Lung (tissue), 13 donors: ENCODE results near the gene BIRC5. TPM values are rescaled to one million over a fixed set of nuclear protein-coding genes. Genes with fewer than 3 reads are reported as not detected.
A peak's percentile ranks its signal among the peaks of the same experiment; 100 is the strongest.

Experiments
- ATAC-seq: fragments of 200-7000 bp; cut with Tn5 transposase; one replicate; pipeline ENCODE4 v1.9.1; 2020; ENCODE audit warnings: moderate number of reproducible peaks; ENCODE audit not compliant: insufficient read depth, low FRiP score
- DNase-seq, 3 donors: peaks; one replicate each; pipeline ENCODE4 v3.0.0-alpha.2; 2013 to 2017
- H3K27ac ChIP-seq, 2 donors: one replicate each; pipeline ENCODE4 v1.5.1; 2013; ENCODE audit warnings: mild to moderate bottlenecking in 2 of 2, moderate library complexity in 2 of 2, control low read depth in 1 of 2, inconsistent platforms in 1 of 2, low read depth in 1 of 2, low read length in 1 of 2
- H3K27me3 ChIP-seq, 3 donors: one replicate each; pipeline ENCODE4 v1.5.1; 2013; ENCODE audit warnings: low read length in 2 of 3; ENCODE audit not compliant: control insufficient read depth in 3 of 3, insufficient read depth in 3 of 3
- H3K36me3 ChIP-seq, 4 donors: one replicate each; pipeline ENCODE4 v1.5.1; 2013; ENCODE audit warnings: low read length in 4 of 4, mild to moderate bottlenecking in 1 of 4, moderate library complexity in 1 of 4; ENCODE audit not compliant: control insufficient read depth in 4 of 4, insufficient read depth in 4 of 4
- H3K4me1 ChIP-seq, 5 donors: one replicate each; pipeline ENCODE4 v1.5.1; 2013; ENCODE audit warnings: low read length in 5 of 5, mild to moderate bottlenecking in 2 of 5, moderate library complexity in 1 of 5; ENCODE audit not compliant: control insufficient read depth in 5 of 5, insufficient read depth in 5 of 5
- H3K4me3 ChIP-seq: one replicate; pipeline ENCODE4 v1.5.1; 2013; ENCODE audit warnings: mild to moderate bottlenecking, control low read depth, moderate library complexity
- H3K9ac ChIP-seq, 2 donors: one replicate each; pipeline ENCODE4 v1.5.1; 2013; ENCODE audit warnings: low read length in 2 of 2, control low read depth in 1 of 2; ENCODE audit not compliant: insufficient read depth in 1 of 2
- H3K9me3 ChIP-seq, 4 donors: one replicate each; pipeline ENCODE4 v1.5.1; 2013; ENCODE audit warnings: low read length in 3 of 4, mild to moderate bottlenecking in 1 of 4, moderate library complexity in 1 of 4; ENCODE audit not compliant: control insufficient read depth in 4 of 4, insufficient read depth in 3 of 4
- CTCF ChIP-seq: IDR thresholded peaks from 2 replicates; pipeline ENCODE4 v1.5.1; 2012; ENCODE audit warnings: mild to moderate bottlenecking; ENCODE audit errors: control extremely low read depth, extremely low read depth
- WGBS, 2 donors: extraction: QIAGEN DNeasy Blood & Tissue Kit; methylation state at CpG; one replicate each; pipeline ENCODE4 v1.1.7; 2013; 5-methylcytosine and 5-hydroxymethylcytosine counted together
- polyA plus RNA-seq, 2 donors: library from polyadenylated mRNA; stranded (reverse); fragments of 200-250 nt; gene quantifications; one replicate each; pipeline ENCODE4 v1.2.1, GENCODE V29; 2013
- small RNA-seq: library from RNA; depleted of rRNA; stranded (forward); fragments of <200 nt; gene quantifications from one replicate; pipeline ENCODE3, GENCODE V24; 2014; ENCODE audit warnings: low replicate concordance
- total RNA-seq, 2 donors: library from RNA; depleted of rRNA in 1 of 2; stranded (reverse); fragments of >200 nt in 1 of 2; gene quantifications; one replicate each; pipeline ENCODE4 v1.2.1, GENCODE V29; 2014 to 2021
- donor health status: control.
- donor health status: control.
- donor health status: Bipolar disorder and iron deficiency.
- donor health status: healthy.
- donor health status: DM: yes; HTN: yes; CAD: no.

Gene BIRC5
- total and polyA plus RNA-seq, 4 donors = 1.1 to 11.2 (median 2.4) TPM

DNA sequence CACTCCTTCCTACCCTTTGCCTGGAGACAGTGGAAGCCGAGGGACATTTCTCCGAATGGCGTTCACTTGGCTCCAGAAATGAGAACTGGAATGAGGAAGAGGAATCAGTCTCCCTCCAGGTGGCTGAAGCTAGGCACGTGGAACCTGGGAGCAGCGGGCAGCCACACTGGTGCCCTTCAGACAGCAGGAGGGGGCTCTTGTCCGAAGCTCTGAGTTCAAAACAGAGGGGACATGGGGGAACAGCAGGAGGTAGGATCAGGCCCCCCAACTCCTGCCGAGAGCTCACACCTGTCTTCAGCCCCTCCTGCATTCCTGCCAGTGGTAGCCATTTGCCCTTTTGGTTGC, 58.8 kb downstream of the BIRC5 start:
- H3K4me3 ChIP-seq = no peak overlapping the region
- peaks cover 0 to 38% (median 22%) of the 10 kb centered on the region in 5 donors for H3K4me1 ChIP-seq
- no peak for TF ChIP-seq CTCF
- H3K9ac ChIP-seq = peak overlapping the region in 1 of 2 donors; percentile 69
- no peaks in the 10 kb centered on the region for H3K36me3 ChIP-seq
- H3K9me3 ChIP-seq = no peaks in the 10 kb centered on the region
- ATAC-seq = no peak
- H3K27ac ChIP-seq = peak overlapping the region in 1 of 2 donors; percentile 64
- no peaks in the 10 kb centered on the region for H3K27me3 ChIP-seq
- 37 to 47% methylated on average over 7 of the region's 7 CpGs for WGBS, 2 donors
- DNase-seq = no peak

- no peak overlapping the region for H3K9ac ChIP-seq
- H3K27ac ChIP-seq = no peak overlapping the region
- TF ChIP-seq CTCF = no peak
- no peak overlapping the region for H3K4me3 ChIP-seq
- H3K36me3 ChIP-seq = no peaks in the 10 kb centered on the region
- 97 to 98% methylated on average over 6 of the region's 6 CpGs for WGBS, 2 donors
- peaks cover 0 to 32% (median 22%) of the 10 kb centered on the region in 5 donors for H3K4me1 ChIP-seq
- ATAC-seq = no peak
- H3K9me3 ChIP-seq = no peaks in the 10 kb centered on the region
- no peaks in the 10 kb centered on the region for H3K27me3 ChIP-seq
- no peak for DNase-seq
Measured at GRCh38 chr17:78273813-78274212, 59.8 kb downstream of the BIRC5 start.

Small RNAs within 50 kb of the gene (small RNA-seq; reads per million reads assigned to genes)
- not detected for gene AC087645.1

Other genes starting within 250 kb of the BIRC5 start
- 100 to 1,000 TPM in 1 of 2 donors, 10 to 100 TPM in 1; 75.7 to 166 TPM for gene TMC6, start 85.5 kb upstream of the BIRC5 start, total RNA-seq
- gene TMC6, start 85.5 kb upstream of the BIRC5 start, polyA plus RNA-seq = 100 to 1,000 TPM in 1 of 2 donors, 10 to 100 TPM in 1; 88.4 to 109 TPM
- gene TMC8, start 83.5 kb upstream of the BIRC5 start, total RNA-seq = 10 to 100 TPM; 15.5 to 28.1 TPM
- gene TMC8, start 83.5 kb upstream of the BIRC5 start, polyA plus RNA-seq = 10 to 100 TPM; 15.7 to 21.2 TPM
- 1 to 10 TPM in 1 of 2 donors, not detected in 1; 2.8 TPM for gene C17orf99, start 67.9 kb upstream of the BIRC5 start, total RNA-seq
- under 1 TPM; 0.05 to 0.20 TPM for gene C17orf99, start 67.9 kb upstream of the BIRC5 start, polyA plus RNA-seq
- 100 to 1,000 TPM; 111 to 188 TPM for gene SYNGR2, start 45.7 kb upstream of the BIRC5 start, total RNA-seq
- gene SYNGR2, start 45.7 kb upstream of the BIRC5 start, polyA plus RNA-seq = 100 to 1,000 TPM; 188 to 212 TPM
- 1 to 10 TPM; 7.9 to 9.2 TPM for gene TK1, start 27.2 kb upstream of the BIRC5 start, total RNA-seq
- gene TK1, start 27.2 kb upstream of the BIRC5 start, polyA plus RNA-seq = 10 to 100 TPM; 11.5 to 14.9 TPM
- gene AFMID, start 26.9 kb upstream of the BIRC5 start, total RNA-seq = 10 to 100 TPM; 33.7 to 34.9 TPM
- gene AFMID, start 26.9 kb upstream of the BIRC5 start, polyA plus RNA-seq = 10 to 100 TPM; 24.6 to 35.4 TPM
- gene TMEM235, start 17.4 kb downstream of the BIRC5 start, total RNA-seq = under 1 TPM in 1 of 2 donors, not detected in 1; 0.97 TPM
- under 1 TPM in 1 of 2 donors, not detected in 1; 0.08 TPM for gene TMEM235, start 17.4 kb downstream of the BIRC5 start, polyA plus RNA-seq
- 10 to 100 TPM; 65.8 to 83.8 TPM for gene SOCS3, start 145.8 kb downstream of the BIRC5 start, total RNA-seq
- 100 to 1,000 TPM; 143 to 545 TPM for gene SOCS3, start 145.8 kb downstream of the BIRC5 start, polyA plus RNA-seq
- 100 to 1,000 TPM in 1 of 2 donors, 10 to 100 TPM in 1; 90.6 to 104 TPM for gene PGS1, start 164.4 kb downstream of the BIRC5 start, total RNA-seq
- 10 to 100 TPM; 44.9 to 98.0 TPM for gene PGS1, start 164.4 kb downstream of the BIRC5 start, polyA plus RNA-seq